Stimulated activated CD8-positive, alpha-beta memory T cell treated with anti-CD3 and anti-CD28 coated beads, Interleukin-12 subunit alpha, Interleukin-12 subunit beta, amount 100 ng/mL, for 4 hours (primary cell): ENCODE results near the gene INTS7.
"Not testable (repeated sequence)": the region's sequence is repeated elsewhere in the genome, so short reads cannot be mapped to it uniquely, and the experiment has no call there.

ENCODE experiments used
- DNase-seq: peaks from one replicate; pipeline ENCODE4 v3.0.0-alpha.2; 2020; ENCODE audit warnings: low read depth

INTS7 gene

DNA sequence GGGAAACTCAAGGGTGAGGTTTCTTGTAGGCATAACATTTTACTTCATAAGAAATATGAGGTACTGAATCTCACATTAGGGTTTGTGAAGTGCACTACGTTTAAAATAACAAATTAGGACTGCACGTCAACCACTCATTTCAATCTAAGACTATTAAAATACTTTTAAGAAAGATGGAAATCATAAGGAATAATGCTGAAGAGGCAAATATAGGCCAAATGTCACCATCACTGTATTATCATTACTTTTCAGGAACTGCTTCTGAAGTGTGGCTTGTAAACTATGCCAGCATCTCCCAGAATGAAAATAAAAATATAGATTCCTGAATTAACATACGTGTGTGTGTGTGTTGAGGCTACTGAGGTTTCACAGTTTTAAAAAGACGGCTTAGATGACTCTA, 56.8 kb downstream of the INTS7 start:
- no peak for DNase-seq

DNA sequence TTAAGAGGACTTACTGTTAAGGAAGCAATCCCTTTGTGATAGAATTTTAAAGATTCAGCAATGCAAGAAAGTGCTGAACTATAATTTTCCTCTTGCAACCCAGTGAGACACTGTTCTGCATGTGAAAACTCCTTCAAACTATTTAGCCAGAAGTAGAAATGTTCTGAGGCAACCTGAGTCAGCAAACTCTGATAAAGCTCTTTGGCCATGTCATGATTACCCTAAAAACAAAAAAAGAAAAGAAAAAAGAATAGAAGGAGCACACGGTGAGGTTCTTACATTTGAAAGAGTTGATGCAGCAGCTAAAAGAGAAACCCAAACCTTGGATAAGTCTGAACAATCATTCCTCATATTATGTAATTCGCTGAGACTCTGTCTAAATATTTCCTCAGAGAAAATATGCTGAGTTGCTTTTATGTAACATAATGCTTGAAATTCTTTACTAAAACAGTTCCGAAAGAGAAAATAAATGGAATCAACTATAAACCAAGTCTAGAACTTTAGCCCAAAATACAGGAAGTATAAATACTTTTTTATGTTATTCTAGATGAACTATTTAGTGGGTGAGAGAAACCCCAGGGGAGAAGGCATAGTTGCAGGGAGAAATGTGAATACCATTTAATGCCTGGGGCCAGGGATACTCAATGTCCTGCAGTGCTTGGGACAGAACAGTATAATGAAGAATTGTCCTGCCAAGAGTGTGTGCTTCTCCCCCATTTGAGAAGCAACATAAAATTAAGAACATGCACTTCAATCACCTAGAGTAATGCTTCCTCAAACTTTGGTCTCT, 60.0 kb downstream of the INTS7 start:
- no peak for DNase-seq

- no peak for DNase-seq
Observed at GRCh38 chr1:211973541-211973940, 61.8 kb downstream of the INTS7 start.

- DNase-seq, result no peak
Observed at GRCh38 chr1:211968200-211968834, 67.0 kb downstream of the INTS7 start.

DNA sequence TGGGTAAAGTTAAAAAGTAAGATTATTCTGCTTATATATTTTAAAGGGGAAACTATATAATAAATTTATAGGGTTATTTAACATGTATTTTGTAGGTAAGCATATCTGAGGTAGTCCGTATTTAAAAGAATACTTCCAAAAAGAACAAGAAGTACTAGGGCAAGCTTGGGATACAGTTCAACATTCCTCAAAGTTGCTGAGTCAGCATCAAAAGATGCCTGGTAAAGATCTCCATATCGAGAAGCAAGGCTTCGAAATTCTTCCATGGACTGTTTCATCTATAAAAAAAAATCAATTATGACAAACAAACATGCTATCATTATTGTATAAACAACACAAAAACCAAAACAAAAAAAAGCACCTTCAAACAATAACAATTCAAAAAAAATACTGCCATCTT, 67.7 kb downstream of the INTS7 start:
- no peak for DNase-seq

DNA sequence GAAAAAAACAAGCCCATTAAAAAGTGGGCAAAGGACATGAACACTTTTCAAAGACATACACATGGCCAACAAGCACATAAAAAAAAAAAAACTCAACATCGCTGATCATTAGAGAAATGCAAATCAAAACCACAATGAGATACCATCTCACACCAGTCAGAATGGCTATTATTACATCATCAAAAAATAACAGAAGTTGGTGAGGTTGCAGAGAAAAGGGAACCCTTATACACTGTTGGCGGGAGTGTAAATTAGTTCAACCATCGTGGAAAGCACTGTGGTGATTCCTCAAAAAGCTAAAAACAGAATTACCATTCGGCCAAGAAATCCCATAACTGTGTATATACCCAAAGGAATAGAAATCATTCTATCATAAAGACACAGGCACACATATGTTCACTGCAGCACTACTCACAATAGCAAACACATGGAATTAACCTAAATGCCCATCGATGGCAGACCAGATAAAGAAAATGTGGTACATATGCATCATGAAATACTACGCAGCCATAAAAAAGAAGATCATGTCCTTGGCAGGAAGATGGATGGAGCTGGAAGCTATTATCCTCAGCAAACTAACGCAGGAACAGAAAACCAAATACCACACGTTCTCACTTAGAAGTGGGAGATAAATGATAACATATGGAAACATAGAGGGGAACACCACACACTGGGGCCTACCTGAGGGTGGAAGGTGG, 70.1 kb downstream of the INTS7 start:
- DNase-seq, result no peak

- DNase-seq, result no peak
Observed at GRCh38 chr1:211959680-211960079, 75.7 kb downstream of the INTS7 start.

DNA sequence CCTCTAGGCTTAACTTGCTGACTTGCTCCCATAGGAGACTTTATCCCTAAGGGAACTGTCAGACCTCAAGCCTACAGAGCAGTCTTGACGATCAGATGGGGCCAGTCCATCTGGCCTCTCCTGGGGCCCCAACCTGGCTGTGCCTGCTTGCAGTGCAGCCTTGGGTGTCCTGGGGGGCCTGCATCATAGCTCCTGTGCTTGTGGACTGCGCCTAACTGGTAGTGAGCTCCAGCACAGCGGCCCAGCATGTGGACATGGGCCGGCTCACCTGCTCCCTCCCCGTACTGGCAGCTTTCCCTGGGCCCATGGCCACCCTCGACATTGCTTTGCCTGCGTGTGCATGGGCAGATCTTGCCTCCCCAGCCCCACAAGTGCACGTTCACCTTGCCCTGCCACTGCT, 76.1 kb downstream of the INTS7 start:
- DNase-seq, result no peak

- not testable (repeated sequence) for DNase-seq
Observed at GRCh38 chr1:211954028-211954427, 81.3 kb downstream of the INTS7 start.

DNA sequence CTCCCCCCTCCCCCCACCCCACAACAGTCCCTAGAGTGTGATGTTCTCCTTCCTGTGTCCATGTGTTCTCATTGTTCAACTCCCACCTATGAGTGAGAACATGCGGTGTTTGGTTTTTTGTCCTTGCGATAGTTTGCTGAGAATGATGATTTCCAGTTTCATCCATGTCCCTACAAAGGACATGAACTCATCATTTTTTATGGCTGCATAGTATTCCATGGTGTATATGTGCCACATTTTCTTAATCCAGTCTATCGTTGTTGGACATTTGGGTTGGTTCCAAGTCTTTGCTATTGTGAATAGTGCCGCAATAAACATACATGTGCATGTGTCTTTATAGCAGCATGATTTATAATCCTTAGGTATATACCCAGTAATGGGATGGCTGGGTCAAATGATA, 81.8 kb downstream of the INTS7 start:
- not testable (repeated sequence) for DNase-seq

- no peak for DNase-seq
Observed at GRCh38 chr1:211952299-211952698, 83.1 kb downstream of the INTS7 start.

- DNase-seq, result no peak
Observed at GRCh38 chr1:211951856-211952255, 83.5 kb downstream of the INTS7 start.

GRCh38 chr1:211948377-211948776, 87.0 kb downstream of the INTS7 start:
- no peak for DNase-seq

DNA sequence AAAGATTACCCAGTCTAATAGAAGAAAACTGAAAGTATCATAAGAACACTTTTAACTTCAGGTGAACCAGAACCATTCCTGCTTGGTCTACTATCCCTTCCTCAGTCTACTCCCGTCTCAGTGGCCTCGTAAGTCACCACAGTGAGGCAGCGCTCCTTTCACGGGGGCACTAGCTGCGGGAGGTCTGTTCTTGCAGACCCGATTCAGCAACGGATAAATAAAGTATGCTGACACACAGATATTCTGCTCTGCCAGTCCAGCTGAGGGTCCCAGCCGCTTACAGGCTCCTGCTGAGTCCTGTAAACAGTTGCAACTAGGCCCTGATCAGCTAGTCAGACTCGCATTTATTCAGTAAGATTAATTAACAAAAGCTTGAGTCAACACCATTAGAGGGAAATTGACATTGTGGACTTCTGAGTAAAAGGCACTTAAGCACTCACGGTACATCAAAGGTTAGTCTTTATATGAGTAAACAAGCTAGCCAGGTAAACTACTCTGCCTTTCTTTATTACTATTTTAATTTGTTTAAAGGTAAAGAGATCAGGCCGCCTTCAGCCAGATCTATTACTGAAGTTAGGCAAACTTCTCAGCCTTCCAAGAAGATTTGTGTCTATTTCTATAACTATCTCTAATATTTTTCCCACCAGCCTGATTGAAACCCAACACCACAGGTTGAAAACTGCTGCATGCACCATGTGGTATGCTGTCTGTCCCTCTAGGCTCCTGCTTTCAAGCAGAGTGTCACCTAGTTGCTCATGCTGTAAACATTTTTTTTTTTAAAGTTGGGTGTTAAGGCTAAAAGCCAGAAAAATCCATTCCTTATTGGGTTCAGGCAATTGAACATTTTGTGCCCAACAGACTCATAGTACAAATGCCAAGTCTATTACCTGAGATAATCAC, 87.7 kb downstream of the INTS7 start:
- no peak for DNase-seq

DNA sequence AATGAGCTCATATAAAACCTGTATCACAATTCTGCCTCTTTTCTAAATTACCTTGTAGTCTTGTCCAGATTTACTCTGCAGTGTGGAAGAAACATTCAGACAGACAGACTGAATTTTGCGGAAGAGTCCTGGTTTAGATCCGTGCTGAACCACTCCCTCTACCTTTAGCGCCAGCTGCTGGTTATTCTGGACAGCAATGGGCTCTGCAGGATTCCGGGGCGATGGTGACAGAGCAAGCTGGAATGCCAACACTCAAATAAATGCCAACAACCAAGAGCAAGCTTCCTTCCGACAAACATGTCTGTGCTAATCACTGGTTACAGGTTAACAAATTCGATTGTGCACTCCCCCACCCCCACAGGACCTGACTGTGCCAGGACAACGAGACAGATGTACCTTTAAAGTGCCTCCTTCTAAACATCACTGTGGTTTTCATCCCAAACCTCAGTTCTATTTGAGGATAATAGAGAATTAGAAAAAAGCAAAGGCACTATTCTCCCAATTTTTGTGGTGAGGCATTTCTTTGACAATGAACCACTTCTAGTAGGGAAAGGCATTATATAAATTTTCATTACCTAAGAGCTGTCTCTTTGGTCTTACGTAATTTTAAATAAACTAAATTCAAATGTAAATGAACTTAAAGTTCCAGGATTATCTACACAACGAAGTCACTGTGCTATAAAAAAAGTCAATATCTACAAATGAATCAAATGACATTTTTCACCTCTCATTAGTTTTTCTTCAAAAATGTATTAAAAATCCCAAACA, 90.4 kb downstream of the INTS7 start:
- no peak for DNase-seq

GRCh38 chr1:211942583-211942982, 92.8 kb downstream of the INTS7 start:
- DNase-seq, result no peak

DNA sequence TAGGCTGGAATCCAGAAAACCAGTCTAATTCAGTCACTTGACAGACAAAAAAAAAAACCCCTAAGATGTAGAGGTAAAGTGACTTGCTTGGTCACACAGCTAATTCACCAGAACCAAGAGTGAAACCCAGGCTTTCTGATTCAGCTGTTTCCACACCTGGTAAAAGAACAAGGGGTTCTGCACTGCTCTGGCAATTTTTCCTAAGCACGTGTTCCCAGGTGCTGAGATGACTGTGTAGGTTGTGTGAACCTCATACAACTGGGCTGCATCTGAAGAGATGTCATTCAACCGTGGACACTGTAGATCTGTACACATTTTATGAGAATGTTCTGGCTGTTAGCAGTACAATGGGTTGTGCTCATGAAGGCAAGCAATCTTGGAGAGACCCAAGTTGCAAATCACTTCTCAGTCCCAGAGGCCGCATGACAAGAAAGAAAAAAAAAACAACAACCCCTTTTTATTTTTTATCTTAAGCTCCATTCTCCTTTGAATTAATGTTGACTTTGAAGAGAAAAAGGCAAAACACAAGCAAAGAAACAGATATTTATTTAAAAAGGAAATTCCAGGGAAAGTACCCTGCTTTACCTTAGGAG, 95.4 kb downstream of the INTS7 start:
- no peak for DNase-seq

- DNase-seq, result no peak
Observed at GRCh38 chr1:211938561-211938997, 96.8 kb downstream of the INTS7 start.

DNA sequence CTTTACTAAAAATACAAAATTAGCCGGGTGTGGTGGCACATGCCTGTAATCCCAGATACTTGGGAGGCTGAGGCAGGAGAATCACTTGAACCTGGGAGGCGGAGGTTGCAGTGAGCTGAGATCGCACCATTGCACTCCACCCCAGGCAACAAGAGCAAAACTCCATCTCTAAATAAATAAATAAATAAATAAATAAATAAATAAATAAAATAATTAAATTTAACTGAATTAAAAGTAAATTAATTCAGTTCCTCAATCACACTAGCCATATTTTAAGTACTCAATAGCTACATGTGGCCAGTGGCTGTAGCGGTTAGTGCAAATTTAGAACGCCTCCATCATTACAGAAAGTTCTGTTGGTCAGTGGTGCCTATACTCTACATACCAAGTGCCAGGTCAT, 97.9 kb downstream of the INTS7 start:
- not testable (repeated sequence) for DNase-seq

GRCh38 chr1:211935448-211935970, 99.8 kb downstream of the INTS7 start:
- DNase-seq, result no peak
